Activated CD4-positive, CD25-positive, alpha-beta regulatory T cell (primary cell): ENCODE data around the gene UGT1A3.

Experiments used
- DNase-seq, 4 experiments: peaks; one replicate each; lab custom pipeline; 2025; lab: John Stamatoyannopoulos, UW

UGT1A3 gene

GRCh38 chr2:233796254-233796653 lies 67.4 kb downstream of the UGT1A3 start:
- DNase-seq = no peak

DNA sequence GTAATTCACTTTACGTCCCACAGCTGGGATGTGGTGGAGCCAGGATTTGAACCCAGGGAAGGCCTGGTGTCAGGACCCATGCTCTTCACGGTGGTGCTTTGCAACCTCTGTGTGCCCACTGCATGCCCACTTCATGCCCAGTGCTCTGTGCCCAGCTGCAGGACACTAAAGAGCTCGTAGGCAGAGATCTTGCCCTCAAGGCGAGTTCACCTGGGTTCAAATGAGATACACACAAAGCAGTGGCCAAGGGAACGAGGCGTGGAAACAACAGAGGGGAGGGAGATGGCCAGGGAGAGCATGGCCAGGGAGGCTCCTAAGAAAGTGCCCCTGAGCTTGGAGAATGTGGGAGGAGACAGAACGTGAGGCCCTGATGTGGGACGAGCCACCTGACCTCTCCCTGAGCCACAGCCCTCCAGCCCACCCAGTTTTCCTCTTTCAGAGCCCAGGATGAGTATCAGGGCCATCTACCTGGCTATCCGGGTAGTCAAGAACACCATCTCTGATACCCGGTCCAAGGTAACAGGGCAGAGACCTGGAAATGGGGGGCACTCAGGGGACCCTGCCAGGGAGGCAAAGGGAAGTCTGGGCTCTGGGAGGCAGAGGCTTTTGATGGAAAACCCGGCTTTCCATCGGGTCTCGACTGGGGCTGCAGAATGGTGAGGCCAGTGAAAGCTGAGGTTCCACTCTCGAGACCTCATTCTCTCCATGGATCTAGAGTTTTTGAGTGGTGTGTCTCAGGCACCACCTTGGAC lies 69.7 kb downstream of the UGT1A3 start:
- no peak for DNase-seq

GRCh38 chr2:233799087-233799665 lies 70.3 kb downstream of the UGT1A3 start:
- DNase-seq = no peak

GRCh38 chr2:233799716-233800115 lies 70.9 kb downstream of the UGT1A3 start:
- no peak for DNase-seq

DNA sequence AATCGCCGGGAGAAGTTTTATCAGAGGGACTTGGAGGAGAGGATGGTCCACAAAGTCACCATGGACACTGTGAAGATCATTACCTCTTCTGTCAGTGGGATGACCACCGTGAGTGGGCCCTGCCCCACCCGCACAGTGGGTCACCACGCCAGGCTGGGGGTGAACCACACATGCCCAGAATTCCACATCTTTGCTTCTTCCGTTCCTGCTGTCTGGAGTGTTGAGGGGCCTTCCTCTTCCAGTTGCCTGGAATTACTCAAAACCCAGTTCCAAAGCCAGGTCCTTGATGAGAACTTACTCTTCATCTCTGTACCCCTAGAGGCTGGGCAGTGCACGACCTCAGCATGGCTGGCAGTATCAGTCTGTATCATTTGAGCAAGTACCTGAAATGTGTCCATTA lies 71.4 kb downstream of the UGT1A3 start:
- DNase-seq = no peak

DNA sequence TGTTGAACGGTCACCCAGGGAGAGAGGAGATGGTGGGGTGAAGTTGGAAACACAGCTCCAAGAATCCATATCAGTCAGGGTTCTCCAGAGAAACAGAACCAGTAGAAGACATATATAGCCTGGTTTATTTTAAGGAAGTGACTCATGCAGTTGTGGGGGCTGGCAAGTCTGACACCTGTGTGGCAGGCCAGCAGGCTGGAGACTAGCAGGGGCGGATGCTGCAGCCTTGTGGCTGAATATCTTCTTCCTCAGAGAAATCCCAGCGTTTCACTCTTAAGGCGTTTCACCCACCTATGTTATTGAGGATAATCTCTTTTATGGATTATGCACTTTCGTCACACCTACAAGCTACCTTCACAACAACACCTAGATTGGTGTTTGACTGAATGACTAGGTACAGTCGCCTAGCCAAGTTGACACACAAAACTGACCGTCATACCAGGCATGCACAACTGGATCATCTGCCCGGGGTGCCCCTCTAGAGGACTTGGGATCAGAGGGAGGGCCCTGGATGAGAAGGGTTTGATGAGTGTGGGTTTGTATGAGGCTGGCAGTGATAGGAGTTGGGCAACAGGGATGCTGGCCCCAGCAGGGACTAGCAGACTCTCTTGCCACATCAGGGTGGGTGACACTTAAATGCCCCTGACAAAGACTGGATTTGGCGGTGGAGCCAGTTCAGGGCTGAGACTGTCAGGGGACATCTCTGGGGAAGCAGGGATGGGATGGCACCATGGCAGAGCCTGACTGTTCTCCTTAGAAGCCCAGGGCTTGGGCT lies 72.7 kb downstream of the UGT1A3 start:
- DNase-seq = no peak

- DNase-seq = no peak
These were observed 73.4 kb downstream of the UGT1A3 start for GRCh38 chr2:233802132-233802815.

GRCh38 chr2:233803292-233803911 lies 74.6 kb downstream of the UGT1A3 start:
- DNase-seq = no peak

DNA sequence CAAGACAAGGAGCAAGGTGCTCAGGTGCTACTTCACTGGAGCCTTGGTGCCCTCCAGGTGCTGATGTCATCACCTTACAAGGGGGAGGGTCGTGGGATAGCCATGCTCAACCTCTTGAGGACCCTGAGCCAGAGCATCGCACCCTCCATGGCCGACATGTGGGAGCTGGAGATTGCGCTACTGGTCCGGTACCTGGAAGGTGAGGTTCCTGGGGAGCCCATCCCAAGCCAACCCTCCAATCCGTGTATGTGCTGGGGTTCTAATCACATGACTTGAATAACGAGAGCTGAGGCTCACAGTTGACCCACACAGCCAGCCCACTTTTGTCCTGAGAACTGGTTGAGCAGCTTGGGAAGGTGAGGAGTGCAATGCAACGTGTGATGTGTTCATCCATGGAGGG lies 75.2 kb downstream of the UGT1A3 start:
- DNase-seq = no peak

DNA sequence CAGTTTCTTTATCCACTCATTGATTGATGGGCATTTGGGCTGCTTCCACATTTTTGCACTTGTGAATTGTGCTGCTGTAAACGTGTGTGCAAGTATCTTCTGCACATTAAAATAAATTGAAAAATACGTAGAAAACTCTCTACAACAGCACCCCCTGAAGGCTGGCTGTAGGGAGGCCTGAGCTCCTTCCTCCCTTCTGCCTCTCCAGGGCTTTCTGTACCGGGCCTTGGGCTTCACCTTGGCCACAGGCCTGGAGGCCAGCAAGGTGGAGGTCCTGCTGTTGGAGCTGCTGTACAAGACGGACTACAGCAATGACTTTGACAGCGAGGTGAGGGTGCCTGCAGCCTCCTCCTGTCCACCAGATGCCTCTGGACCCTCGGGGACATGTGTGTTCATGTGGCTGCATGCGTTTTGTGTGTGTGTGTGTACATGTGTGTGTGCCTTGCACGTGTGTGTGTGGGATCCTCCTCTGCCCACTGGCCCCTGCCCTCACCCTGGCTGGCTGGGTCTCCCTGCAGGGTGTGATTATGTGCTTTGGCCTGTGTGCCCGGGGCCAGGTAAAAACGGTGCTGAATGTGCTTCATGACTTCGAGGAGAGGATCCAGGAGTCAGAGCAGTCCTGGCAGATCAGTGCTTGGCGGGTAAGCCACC lies 78.5 kb downstream of the UGT1A3 start:
- DNase-seq = no peak

DNA sequence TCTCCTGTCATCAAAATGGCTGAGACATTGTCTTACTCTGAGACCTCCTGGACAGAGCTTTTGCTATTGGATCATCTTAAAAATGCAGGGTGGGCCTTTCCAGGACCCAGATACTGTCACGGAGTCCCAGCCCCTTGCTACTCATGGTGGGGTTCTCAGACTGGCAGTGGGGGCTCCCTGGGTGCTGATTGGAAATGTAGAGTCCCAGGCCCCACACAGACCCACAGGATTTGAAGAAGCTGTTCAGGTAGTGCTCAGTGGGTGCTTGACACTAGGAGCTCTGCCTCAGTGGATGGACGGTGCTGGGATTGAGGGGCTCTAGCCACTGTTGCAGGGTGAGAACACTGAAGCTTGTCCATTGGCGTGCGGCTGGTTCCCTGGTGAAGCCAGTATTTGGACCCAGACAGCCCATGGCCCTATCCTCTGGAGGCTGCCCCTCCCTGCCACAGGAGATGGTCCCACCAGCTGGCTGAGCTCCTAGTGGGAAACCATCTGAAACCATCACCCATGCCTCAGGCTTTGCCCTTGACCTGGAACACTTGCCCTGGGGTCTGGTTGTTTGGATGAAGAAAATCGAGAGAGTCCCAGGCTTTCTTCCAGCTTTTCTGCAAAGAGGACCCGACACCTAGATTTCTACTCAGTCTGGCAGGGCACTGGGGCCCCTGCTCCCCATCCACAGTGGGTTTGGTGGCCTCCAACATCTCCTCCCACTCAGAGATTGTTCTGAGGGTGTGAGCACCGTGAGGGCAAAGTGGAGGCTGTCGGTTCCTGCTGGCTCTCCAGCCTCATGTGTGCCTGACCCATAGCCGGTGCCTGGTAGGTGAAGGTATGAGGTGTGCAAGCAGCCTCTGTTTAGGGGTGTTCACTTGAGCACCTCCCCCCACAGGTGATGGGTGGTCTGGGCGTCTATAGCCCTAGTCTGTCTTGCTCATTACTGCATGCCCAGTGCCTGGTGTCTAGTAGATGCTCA lies 79.4 kb downstream of the UGT1A3 start:
- DNase-seq = no peak

DNA sequence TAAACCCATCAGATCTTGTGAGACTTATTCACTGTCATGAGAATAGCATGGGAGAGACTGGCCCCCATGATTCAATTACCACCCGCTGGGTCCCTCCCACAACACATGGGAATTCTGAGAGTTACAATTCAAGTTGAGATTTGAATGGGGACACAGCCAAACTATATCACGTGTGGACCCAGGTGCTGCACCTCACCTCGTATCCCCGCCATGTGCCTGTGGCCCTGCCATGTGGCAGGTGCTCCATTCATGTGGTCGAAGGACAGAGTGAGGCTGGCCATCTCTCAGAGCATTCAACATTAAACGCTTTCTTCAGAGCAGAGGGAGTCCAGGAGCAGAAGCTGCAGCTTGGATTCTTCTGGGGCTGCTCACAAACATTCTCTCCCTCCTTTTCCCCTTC lies 81.5 kb downstream of the UGT1A3 start:
- DNase-seq = no peak

DNA sequence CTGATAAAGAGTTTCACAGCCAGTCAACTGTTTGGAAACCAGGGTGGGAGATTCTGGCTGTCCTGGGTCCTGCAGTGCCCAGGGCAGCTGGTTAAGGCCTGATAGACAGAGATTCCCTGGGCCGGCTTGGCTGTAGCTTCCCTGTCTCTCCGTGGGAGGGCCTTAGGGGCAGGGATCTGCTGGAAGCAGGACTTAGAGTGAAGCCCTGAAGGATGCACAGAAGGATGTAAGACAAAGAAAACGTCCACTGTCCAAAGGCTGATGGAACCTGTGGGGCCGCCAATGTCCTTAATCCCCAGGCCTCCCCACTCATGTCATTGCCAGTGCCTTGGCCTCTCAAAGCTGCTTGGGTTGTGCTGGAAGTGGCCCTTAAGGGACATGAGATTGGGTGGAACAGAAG lies 82.2 kb downstream of the UGT1A3 start:
- no peak for DNase-seq

GRCh38 chr2:233811732-233812131 lies 82.9 kb downstream of the UGT1A3 start:
- DNase-seq = no peak

- DNase-seq = no peak
These were observed 84.6 kb downstream of the UGT1A3 start for GRCh38 chr2:233813236-233814055.

- no peak for DNase-seq
These were observed 85.4 kb downstream of the UGT1A3 start for GRCh38 chr2:233814056-233814835.

- DNase-seq = no peak
These were observed 87.0 kb downstream of the UGT1A3 start for GRCh38 chr2:233815861-233816260.

GRCh38 chr2:233816334-233816733 lies 87.5 kb downstream of the UGT1A3 start:
- DNase-seq = no peak

DNA sequence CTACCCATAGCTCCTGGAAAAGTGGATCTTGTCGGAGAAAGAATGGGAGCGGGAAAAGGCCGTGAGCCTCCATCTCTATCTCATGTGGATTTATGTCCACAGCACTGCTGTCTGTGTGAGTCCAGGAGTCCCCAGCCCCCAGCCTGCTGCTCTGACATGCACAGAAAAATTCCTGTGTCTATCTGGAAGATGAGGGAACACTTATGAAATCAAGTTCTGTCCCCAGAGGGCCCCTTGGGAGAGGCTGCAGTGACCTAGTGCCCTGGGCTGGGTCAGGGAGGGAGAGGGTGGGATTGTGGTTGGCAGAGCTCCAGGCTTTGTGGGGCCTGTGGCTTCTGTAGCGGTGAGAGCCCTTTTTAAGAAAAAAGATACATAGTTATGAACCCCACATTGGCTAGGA lies 87.9 kb downstream of the UGT1A3 start:
- DNase-seq = no peak
